ENCODE data around the gene CSNK1G1. TPM values are rescaled to one million over a fixed set of nuclear protein-coding genes. Genes with fewer than 3 reads are reported as not detected.

CSNK1G1 gene
- total RNA-seq, 2 experiments from 2014 or later: 20.3 to 22.5 TPM

DNA sequence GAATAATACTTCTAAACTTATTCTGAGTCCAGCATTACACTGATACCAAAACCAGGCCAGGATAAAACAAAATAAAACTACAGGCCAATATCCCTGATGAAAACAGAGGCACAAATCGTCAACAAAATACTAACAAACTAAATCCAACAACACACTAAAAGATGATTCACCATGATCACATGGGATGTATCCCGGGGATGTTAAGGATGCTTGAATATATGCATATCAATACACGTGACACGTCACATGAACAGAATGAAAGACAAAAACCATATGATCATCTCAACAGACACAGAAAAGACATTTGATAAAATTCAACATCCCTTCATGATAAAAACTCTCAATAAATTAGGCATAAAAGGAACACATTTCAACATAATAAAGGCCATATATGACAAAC, 91.5 kb downstream of the CSNK1G1 start:
- DNase-seq (no peak), ATAC-seq (no peak)
- ChIA-PET CTCF (no interaction called here), POLR2A (interaction anchor here (0.6 kb wide), 1 partner anchor 299 kb away, joined by 4 read pairs; no protein-coding TSS in a partner anchor)
- intact Hi-C loops (cut with DNase I, micrococcal nuclease): loop anchor here in 1 of 2 experiments (2.0 kb wide), 1 partner anchor 18 kb away; no protein-coding TSS in a partner anchor
- H3K9me3 Mint-ChIP-seq (ENCODE audit: low read depth): peaks cover 16% of the 10 kb centered on the region
- no peak overlapping the region for H3K27ac Mint-ChIP-seq
- H3K4me3 Mint-ChIP-seq: no peak overlapping the region
- H3K27me3 Mint-ChIP-seq: no peaks in the 10 kb centered on the region
- peaks cover 53% of the 10 kb centered on the region for H3K36me3 Mint-ChIP-seq (ENCODE audit: low read depth)
- H3K4me1 Mint-ChIP-seq: peaks cover 41% of the 10 kb centered on the region

DNA sequence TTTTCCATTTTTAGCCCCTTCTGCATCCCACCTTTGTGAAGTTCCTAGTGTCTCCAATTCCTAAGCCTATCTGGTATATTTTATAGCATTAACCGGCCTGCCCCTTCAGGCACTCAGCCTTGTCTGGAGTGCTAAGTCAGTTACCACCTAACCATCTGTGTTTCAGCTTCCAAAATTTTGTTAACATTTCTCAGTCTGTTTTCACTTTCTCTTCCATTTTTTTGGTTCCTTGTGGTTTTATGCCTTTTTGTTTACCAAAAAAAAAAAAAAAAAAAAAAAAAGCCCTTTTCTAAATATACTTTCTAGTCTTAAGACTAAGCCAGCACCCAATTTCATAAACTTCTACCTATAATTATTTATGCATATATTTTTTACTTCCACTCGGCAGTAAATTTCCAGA, 92.4 kb downstream of the CSNK1G1 start:
- CTCF ChIA-PET: no interaction called here
- peaks cover 48% of the 10 kb centered on the region for H3K36me3 Mint-ChIP-seq (ENCODE audit: low read depth)

DNA sequence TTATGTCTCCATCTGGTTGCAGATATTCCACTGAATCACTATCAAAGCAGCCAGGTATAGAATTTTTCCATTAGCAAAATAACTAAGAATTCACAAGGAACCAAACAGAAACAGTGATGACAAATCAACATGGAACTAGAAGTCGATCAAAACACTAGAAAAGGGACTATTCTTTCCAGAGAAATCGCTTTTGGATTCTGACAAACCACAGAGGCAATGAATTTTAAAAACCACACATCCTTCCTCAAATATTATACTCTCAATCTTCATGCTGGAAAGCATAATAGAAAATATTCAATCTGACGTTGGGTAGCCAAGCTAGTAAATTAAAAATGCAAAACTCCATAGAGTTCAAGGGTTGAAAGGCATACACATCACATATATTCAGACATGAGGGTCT, 99.9 kb downstream of the CSNK1G1 start:
- ATAC-seq: no peak
- no peak for DNase-seq
- no peaks in the 10 kb centered on the region for H3K27me3 Mint-ChIP-seq
- no peaks in the 10 kb centered on the region for H3K9me3 Mint-ChIP-seq (ENCODE audit: low read depth)
- H3K4me3 Mint-ChIP-seq: no peak overlapping the region
- peaks cover 21% of the 10 kb centered on the region for H3K36me3 Mint-ChIP-seq (ENCODE audit: low read depth)
- H3K4me1 Mint-ChIP-seq: peaks cover 13% of the 10 kb centered on the region
- ChIA-PET CTCF (no interaction called here), POLR2A (interaction anchor here (0.6 kb wide), 1 partner anchor 9 kb away, joined by 5 read pairs; no protein-coding TSS in a partner anchor)
- no peak overlapping the region for H3K27ac Mint-ChIP-seq
- intact Hi-C loops (cut with DNase I, micrococcal nuclease): no loop called here

More for the DNA sequence above, 92.4 kb downstream of the CSNK1G1 start:
- H3K27me3 Mint-ChIP-seq: no peaks in the 10 kb centered on the region
- H3K9me3 Mint-ChIP-seq (ENCODE audit: low read depth): peaks cover 16% of the 10 kb centered on the region
- H3K4me3 Mint-ChIP-seq: no peak overlapping the region
- ATAC-seq (no peak), DNase-seq (no peak)
- H3K27ac Mint-ChIP-seq: no peak overlapping the region
- POLR2A ChIA-PET: no interaction called here
- H3K4me1 Mint-ChIP-seq: peaks cover 41% of the 10 kb centered on the region
- intact Hi-C loops (cut with DNase I, micrococcal nuclease): no loop called here

DNA sequence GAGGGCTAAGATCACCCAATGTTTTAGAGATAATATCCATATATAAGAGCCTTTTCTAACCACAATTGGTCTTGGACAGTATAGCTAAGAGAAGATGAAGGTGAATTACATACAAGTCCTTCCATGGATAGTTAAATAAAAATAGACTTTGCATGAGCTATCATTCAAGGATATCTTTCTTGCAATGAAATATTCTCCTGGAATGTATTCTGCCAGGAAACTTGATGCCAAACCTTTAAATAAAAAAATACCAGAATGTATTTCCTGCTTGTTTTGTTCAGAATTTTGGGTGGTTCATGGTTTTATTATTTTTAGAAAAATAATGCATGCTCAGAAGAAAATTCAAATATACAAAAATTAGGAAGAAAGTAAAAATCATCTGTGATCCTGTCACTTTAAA, 104.3 kb downstream of the CSNK1G1 start:
- ChIA-PET CTCF (interaction anchor here (1.5 kb wide), 1 partner anchor 12 kb away, joined by 4 read pairs; no protein-coding TSS in a partner anchor), POLR2A (no interaction called here)
- H3K4me1 Mint-ChIP-seq: peaks cover 43% of the 10 kb centered on the region
- no peak overlapping the region for H3K27ac Mint-ChIP-seq
- no peaks in the 10 kb centered on the region for H3K9me3 Mint-ChIP-seq (ENCODE audit: low read depth)
- H3K4me3 Mint-ChIP-seq: no peak overlapping the region
- ATAC-seq (no peak), DNase-seq (no peak)
- intact Hi-C loops (cut with DNase I, micrococcal nuclease): no loop called here
- H3K27me3 Mint-ChIP-seq: no peaks in the 10 kb centered on the region
- H3K36me3 Mint-ChIP-seq (ENCODE audit: low read depth): peaks cover 30% of the 10 kb centered on the region

DNA sequence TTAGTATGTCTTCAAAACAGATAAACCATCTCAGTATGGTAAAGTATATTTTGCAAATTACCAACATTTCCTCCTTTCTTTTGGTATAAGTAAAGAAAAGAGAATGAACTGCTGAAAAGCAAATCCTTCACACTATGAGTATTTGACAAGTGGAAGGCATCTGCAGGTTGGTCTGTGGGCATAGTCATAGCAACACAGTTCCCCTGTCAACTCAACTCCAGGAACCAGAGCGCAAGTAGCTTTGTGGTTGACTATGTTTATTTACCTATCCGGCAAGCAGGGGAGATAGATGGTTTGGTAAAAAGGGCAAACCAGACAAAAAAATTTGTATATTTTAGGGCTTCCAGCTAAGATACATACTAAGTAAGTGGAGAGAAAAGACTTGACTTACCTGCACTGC, 104.9 kb downstream of the CSNK1G1 start:
- ATAC-seq (no peak), DNase-seq (peak; percentile 10)
- Mint-ChIP-seq H3K27me3 (no peaks in the 10 kb centered on the region), H3K9me3 (ENCODE audit: low read depth) (no peaks in the 10 kb centered on the region), H3K4me3 (no peak overlapping the region), H3K36me3 (ENCODE audit: low read depth) (peaks cover 27% of the 10 kb centered on the region), H3K4me1 (peaks cover 45% of the 10 kb centered on the region), H3K27ac (no peak overlapping the region)
- intact Hi-C loops (cut with DNase I, micrococcal nuclease): no loop called here
- POLR2A ChIA-PET: interaction anchor here (0.6 kb wide), 1 partner anchor 805 kb away, joined by 3 read pairs; no protein-coding TSS in a partner anchor
- CTCF ChIA-PET: interaction anchor here (0.6 to 1.5 kb wide), 3 partner anchors 11 to 1340 kb away, joined by 4 read pairs; no protein-coding TSS in a partner anchor

DNA sequence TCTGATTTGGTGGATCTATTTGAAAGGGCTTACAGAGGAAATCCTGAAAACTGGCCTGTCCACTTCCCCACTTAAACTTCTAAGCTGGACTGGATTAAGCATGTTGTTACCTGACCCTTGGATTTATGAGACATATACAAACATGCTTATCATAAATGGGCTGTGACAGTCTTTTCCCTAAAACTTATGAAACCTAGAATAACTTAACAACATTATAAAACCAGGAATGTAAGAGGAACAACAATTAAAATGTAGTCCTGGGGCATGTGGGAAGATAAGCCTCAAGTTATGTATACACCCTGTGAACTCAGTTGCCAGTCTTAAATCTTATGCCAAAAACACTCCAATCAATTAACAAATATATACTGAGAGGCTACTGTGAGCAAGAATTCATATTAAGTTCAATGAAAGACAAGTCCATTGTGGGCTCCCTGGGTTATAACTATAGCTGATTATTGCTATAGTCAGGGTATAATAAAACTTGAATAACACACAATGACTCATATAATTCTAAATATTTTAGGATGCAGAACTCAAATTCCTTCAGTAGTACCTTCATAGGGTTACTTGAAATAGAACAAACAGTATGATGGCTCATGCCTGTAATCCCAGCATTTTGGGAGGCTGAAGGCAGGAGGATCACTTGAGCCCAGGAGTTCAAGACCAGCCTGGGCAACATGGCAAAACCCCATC, 105.9 kb downstream of the CSNK1G1 start:
- Mint-ChIP-seq H3K27ac (no peak overlapping the region), H3K4me3 (no peak overlapping the region), H3K36me3 (ENCODE audit: low read depth) (peaks cover 25% of the 10 kb centered on the region), H3K9me3 (ENCODE audit: low read depth) (no peaks in the 10 kb centered on the region), H3K4me1 (peaks cover 41% of the 10 kb centered on the region), H3K27me3 (no peaks in the 10 kb centered on the region)
- CTCF ChIA-PET: interaction anchor here (1.0 to 1.5 kb wide), 3 partner anchors 10 to 478 kb away, joined by 3 to 4 read pairs (median 3); no protein-coding TSS in a partner anchor
- intact Hi-C loops (cut with DNase I, micrococcal nuclease): no loop called here
- POLR2A ChIA-PET: no interaction called here
- ATAC-seq (no peak), DNase-seq (no peak)

DNA sequence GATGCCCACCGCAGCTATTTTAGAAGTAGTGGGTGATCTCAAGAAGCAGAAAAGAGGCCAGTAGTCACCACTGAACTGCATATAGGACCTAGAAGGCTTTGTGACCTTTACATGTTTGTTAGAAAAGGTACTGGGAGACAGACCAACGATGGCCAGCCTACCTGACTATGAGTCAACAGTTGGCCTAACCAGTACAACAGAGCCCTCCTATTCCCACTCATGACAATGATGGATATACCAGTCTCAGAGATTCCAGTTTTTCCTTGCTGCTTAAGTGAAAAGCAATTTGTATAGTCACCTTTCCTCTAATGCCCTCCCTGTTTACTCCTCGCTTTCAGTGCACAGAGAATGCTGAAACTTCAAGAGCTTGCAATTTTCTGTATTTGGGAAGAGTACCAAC, 106.6 kb downstream of the CSNK1G1 start:
- H3K27ac Mint-ChIP-seq: no peak overlapping the region
- intact Hi-C loops (cut with DNase I, micrococcal nuclease): no loop called here
- no peaks in the 10 kb centered on the region for H3K27me3 Mint-ChIP-seq
- H3K9me3 Mint-ChIP-seq (ENCODE audit: low read depth): no peaks in the 10 kb centered on the region
- H3K36me3 Mint-ChIP-seq (ENCODE audit: low read depth): peaks cover 28% of the 10 kb centered on the region
- ChIA-PET POLR2A (no interaction called here), CTCF (interaction anchor here (1.0 to 1.2 kb wide), 2 partner anchors 60 to 478 kb away, joined by 3 read pairs; no protein-coding TSS in a partner anchor)
- DNase-seq (no peak), ATAC-seq (no peak)
- H3K4me1 Mint-ChIP-seq: peaks cover 42% of the 10 kb centered on the region
- no peak overlapping the region for H3K4me3 Mint-ChIP-seq

DNA sequence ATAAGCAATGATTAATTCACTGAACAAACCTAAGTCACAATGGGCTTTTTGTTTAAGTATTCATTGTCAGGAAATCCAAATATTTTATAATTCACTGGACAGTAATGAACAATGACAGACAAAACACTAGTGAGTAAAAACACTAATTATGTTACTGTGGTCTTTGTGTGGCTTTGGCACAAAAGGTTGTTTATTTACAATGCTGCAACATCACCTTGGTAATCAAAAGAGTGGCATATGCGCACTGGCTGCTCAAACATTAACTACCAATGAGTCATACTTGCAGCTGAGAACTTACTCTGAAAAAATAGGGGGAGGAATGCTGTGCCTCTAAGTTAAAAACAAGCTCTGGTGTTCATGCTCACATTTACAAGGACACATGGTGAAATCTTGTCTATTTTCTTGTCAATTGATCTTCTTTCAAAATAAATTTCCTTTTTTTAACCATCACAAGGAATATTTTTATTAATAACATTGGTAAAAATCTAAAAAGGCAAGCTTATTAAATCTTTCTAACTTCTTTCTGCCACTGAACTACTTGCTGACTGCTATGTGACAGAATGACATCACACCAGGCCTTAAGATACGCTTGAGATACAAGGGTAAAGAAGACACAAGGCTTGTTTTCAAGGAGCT, 107.9 kb downstream of the CSNK1G1 start:
- intact Hi-C loops (cut with DNase I, micrococcal nuclease): loop anchor here (1.0 to 2.0 kb wide), 3 partner anchors 17 to 451 kb away; no protein-coding TSS in a partner anchor
- ChIA-PET POLR2A (interaction anchor here (0.6 kb wide), 1 partner anchor 63 kb away, joined by 3 read pairs; no protein-coding TSS in a partner anchor), CTCF (interaction anchor here (0.6 to 1.1 kb wide), 2 partner anchors 30 to 129 kb away, joined by 4 read pairs; no protein-coding TSS in a partner anchor)
- DNase-seq: peak; percentile 34
- peaks cover 28% of the 10 kb centered on the region for H3K36me3 Mint-ChIP-seq (ENCODE audit: low read depth)
- H3K4me1 Mint-ChIP-seq: peaks cover 42% of the 10 kb centered on the region
- no peak overlapping the region for H3K4me3 Mint-ChIP-seq
- ATAC-seq: peak; percentile 55
- no peak overlapping the region for H3K27ac Mint-ChIP-seq
- no peaks in the 10 kb centered on the region for H3K27me3 Mint-ChIP-seq
- H3K9me3 Mint-ChIP-seq (ENCODE audit: low read depth): peaks cover 3% of the 10 kb centered on the region

DNA sequence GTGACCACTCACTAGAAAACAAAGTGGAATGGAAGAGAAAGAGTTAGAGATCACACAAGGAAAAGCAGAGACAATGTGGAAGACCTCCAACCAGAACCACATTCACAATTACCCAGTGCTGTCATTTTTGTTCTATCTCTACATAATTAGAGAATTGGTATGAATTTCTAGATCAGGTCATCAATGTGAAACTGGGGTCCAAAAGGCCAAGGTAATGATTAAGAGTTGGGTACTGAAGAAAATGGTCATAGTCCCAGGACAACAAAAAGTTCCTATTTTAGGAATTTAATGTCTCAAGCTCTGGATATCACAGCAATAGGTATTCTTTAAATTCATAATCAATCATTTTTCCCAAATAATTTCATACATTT, 108.5 kb downstream of the CSNK1G1 start:
- no peaks in the 10 kb centered on the region for H3K27me3 Mint-ChIP-seq
- DNase-seq: no peak
- intact Hi-C loops (cut with DNase I, micrococcal nuclease): loop anchor here (1.0 to 2.0 kb wide), 3 partner anchors 17 to 451 kb away; no protein-coding TSS in a partner anchor
- H3K4me1 Mint-ChIP-seq: peaks cover 42% of the 10 kb centered on the region
- H3K27ac Mint-ChIP-seq: no peak overlapping the region
- peaks cover 3% of the 10 kb centered on the region for H3K9me3 Mint-ChIP-seq (ENCODE audit: low read depth)
- ChIA-PET POLR2A (interaction anchor here (0.6 kb wide), 1 partner anchor 63 kb away, joined by 3 read pairs; no protein-coding TSS in a partner anchor), CTCF (interaction anchor here (0.6 to 1.1 kb wide), 4 partner anchors 10 to 688 kb away, joined by 3 to 4 read pairs (median 3); no protein-coding TSS in a partner anchor)
- no peak overlapping the region for H3K4me3 Mint-ChIP-seq
- peaks cover 28% of the 10 kb centered on the region for H3K36me3 Mint-ChIP-seq (ENCODE audit: low read depth)
- no peak for ATAC-seq

DNA sequence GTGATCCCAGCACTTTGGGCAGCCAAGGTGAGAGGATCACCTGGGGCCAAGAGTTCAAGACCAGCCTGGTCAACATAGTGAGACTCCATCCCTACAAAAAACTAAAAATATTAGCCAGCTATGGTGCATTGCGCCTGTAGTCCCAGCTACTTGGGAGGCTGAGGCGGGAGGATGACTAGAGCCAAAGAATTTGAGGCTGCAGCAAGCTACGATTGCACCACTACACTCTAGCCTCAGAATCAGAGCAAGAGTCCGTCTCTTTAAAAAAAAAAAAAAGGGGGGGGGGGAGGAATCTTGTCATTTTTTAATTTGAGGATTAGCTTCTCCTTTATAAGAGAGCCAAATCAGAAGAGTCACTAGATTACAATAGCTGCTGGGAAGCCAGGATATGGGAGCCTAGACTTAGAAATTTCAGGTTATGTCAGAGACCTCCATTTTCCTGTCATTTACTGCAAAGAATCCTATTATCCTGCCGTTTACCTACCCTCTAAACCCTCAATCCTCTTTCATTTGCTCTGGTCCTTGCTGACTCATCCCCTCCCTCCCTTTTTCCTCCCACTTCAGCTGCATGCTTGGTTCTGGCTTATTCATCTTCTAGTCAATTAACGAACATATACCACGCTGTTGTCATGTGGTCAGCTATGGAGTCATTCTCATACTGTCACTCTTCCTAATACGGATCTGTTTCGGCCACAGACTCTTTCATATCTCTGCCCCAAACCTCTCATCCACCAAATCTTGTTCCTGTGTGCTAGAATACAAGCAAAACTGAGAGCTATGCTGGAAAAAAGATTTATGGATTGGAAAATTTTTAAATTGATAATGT, 109.4 kb downstream of the CSNK1G1 start:
- DNase-seq (peak; percentile 73), ATAC-seq (peak; percentile 95)
- H3K36me3 Mint-ChIP-seq (ENCODE audit: low read depth): peaks cover 36% of the 10 kb centered on the region
- H3K27me3 Mint-ChIP-seq: no peaks in the 10 kb centered on the region
- intact Hi-C loops (cut with DNase I, micrococcal nuclease): loop anchor here (1.0 to 2.0 kb wide), 5 partner anchors 18 to 452 kb away; no protein-coding TSS in a partner anchor
- peaks cover 50% of the 10 kb centered on the region for H3K4me1 Mint-ChIP-seq
- H3K4me3 Mint-ChIP-seq: no peak overlapping the region
- peaks cover 10% of the 10 kb centered on the region for H3K9me3 Mint-ChIP-seq (ENCODE audit: low read depth)
- no peak overlapping the region for H3K27ac Mint-ChIP-seq
- POLR2A ChIA-PET: interaction anchor here (0.6 kb wide), 1 partner anchor 10 kb away, joined by 5 read pairs; no protein-coding TSS in a partner anchor
- CTCF ChIA-PET: interaction anchor here (0.8 to 1.4 kb wide), 3 partner anchors 9 to 116 kb away, joined by 3 to 4 read pairs (median 3); no protein-coding TSS in a partner anchor

DNA sequence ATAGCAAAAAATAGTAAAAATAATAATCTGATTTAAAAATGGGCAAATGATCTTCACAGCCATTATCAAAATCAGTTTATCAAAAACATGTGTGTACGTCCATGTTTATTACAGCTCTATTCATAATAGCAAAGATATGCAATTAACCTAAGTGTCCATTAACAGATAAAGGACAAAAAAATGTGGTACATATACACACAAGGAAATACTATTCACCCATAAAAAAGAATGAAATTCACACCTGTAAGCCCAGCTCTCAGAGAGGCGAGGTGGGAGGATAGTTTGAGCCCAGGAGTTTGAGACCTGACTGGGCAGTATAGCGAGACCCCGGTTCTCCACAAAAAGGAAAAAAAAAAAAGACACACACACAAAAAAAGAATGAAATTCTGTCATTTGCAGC, 110.6 kb downstream of the CSNK1G1 start:
- DNase-seq (no peak), ATAC-seq (no peak)
- no peaks in the 10 kb centered on the region for H3K27me3 Mint-ChIP-seq
- peaks cover 50% of the 10 kb centered on the region for H3K4me1 Mint-ChIP-seq
- CTCF ChIA-PET: interaction anchor here (1.2 to 1.3 kb wide), 2 partner anchors 10 to 12 kb away, joined by 3 read pairs; no protein-coding TSS in a partner anchor
- intact Hi-C loops (cut with DNase I, micrococcal nuclease): no loop called here
- peaks cover 10% of the 10 kb centered on the region for H3K9me3 Mint-ChIP-seq (ENCODE audit: low read depth)
- H3K27ac Mint-ChIP-seq: no peak overlapping the region
- POLR2A ChIA-PET: no interaction called here
- no peak overlapping the region for H3K4me3 Mint-ChIP-seq
- peaks cover 32% of the 10 kb centered on the region for H3K36me3 Mint-ChIP-seq (ENCODE audit: low read depth)
